ENCODE measurements around the gene FAM241A.
A peak's percentile ranks its signal among the peaks of the same experiment; 100 is the strongest.

GRCh38 chr4:112234952-112235609 is 89.8 kb downstream of the FAM241A start:
- TF ChIP-seq CTCF (IDR thresholded peaks at IDR 0.05) (peak; percentile 38 to 63 (median 55)), POLR2A (IDR thresholded peaks at IDR 0.05) (no peak)

Measured in testis (tissue), 2 donors.